ENCODE data around the gene IL10RA. TPM values are rescaled to one million over a fixed set of nuclear protein-coding genes. Genes with fewer than 3 reads are reported as not detected.
A peak's percentile ranks its signal among the peaks of the same experiment; 100 is the strongest.
"Not testable (repeated sequence)": the region's sequence is repeated elsewhere in the genome, so short reads cannot be mapped to it uniquely, and the experiment has no call there.

Gene IL10RA
- total and polyA plus RNA-seq, 2 experiments from 2014 or later: 0.10 TPM; not detected in 1

DNA sequence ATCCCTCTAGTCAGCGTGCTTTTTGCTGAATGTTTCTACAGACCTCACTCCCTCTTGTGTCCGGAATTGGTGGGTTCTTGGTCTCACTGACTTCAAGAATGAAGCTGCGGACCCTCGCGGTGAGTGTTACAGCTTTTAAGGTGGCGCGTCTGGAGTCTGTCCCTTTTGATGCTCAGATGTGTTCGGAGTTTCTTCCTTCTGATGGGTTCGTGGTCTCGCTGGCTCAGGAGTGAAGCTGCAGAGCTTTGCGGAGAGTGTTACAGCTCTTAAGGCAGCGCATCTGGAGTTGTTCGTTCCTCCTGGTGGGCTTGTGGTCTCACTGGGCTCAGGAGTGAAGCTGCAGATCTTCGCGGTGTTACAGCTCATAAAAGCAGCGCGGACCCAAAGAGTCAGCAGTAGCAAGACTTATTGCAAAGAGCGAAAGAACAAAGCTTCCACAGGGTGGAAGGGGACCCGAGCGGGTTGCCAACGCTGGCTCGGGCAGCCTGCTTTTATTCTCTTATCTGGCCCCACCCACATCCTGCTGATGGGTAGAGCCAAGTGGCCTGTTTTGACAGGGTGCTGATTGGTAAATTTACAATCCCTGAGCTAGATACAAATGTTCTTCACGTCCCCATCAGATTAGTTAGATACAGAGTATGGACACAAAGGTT, 8.5 kb upstream of the IL10RA start:
- peak overlapping the region; percentile 28; the same call in 1 of the 2 replicates for H2AFZ ChIP-seq
- not testable (repeated sequence) for H3K4me2 ChIP-seq; H3K4me1 ChIP-seq (ENCODE audit: insufficient read depth); H3K36me3 Mint-ChIP-seq (ENCODE audit: low read depth); H3K27ac Mint-ChIP-seq; H3K9me2 ChIP-seq (ENCODE audit: insufficient read depth); H3K9me3 Mint-ChIP-seq; H4K20me1 ChIP-seq (replicated peaks; ENCODE audit: insufficient read depth); H3K27me3 ChIP-seq (ENCODE audit: insufficient read depth); H3K4me1 Mint-ChIP-seq; H3K4me3 ChIP-seq; ATAC-seq; H3K36me3 ChIP-seq (ENCODE audit: insufficient read depth); H3F3A ChIP-seq (replicated peaks; ENCODE audit: low read depth); H3K27ac ChIP-seq (ENCODE audit: low read depth); H3K4me3 Mint-ChIP-seq; DNase-seq (ENCODE audit: low spot score); H3K79me2 ChIP-seq (replicated peaks; ENCODE audit: insufficient read depth)
- peaks cover 17% of the 10 kb centered on the region for H3K27me3 Mint-ChIP-seq (ENCODE audit: insufficient read depth, low read depth, poor library complexity)

DNA sequence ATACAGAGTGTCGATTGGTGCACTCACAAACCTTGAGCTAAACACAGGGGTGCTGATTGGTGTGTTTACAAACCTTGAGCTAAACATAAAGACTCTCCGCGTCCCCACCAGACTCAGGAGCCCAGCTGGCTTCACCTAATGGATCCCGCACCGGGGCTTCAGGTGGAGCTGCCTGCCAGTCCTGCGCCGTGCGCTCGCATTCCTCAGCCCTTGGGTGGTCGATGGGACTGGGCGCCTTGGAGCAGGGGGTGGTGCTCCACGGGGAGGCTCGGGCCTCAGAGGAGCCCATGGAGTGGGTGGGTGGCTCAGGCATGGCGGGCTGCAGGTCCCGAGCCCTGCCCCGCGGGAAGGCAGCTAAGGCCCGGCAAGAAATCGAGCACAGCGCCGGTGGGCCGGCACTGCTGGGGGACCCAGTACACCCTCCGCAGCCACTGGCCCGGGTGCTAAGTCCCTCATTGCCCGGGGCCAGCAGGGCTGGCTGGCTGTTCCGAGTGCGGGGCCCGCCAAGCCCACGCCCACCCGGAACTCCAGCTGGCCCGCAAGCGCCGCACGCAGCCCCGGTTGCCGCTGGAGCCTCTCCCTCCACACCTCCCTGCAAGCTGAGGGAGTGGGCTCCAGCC, 7.8 kb upstream of the IL10RA start:
- H3K36me3 ChIP-seq (ENCODE audit: insufficient read depth); H3K9me2 ChIP-seq (ENCODE audit: insufficient read depth); H3K79me2 ChIP-seq (replicated peaks; ENCODE audit: insufficient read depth); H3K4me1 Mint-ChIP-seq; H2AFZ ChIP-seq; H3K9me3 Mint-ChIP-seq; ATAC-seq; H3K4me3 Mint-ChIP-seq; DNase-seq (ENCODE audit: low spot score); H3K4me2 ChIP-seq; H3K27me3 ChIP-seq (ENCODE audit: insufficient read depth); H3F3A ChIP-seq (replicated peaks; ENCODE audit: low read depth); H3K4me3 ChIP-seq; H3K4me1 ChIP-seq (ENCODE audit: insufficient read depth); H3K27ac ChIP-seq (ENCODE audit: low read depth); H3K27ac Mint-ChIP-seq; H3K36me3 Mint-ChIP-seq (ENCODE audit: low read depth); H4K20me1 ChIP-seq (replicated peaks; ENCODE audit: insufficient read depth): not testable (repeated sequence)
- H3K27me3 Mint-ChIP-seq (ENCODE audit: insufficient read depth, low read depth, poor library complexity): peaks cover 17% of the 10 kb centered on the region

DNA sequence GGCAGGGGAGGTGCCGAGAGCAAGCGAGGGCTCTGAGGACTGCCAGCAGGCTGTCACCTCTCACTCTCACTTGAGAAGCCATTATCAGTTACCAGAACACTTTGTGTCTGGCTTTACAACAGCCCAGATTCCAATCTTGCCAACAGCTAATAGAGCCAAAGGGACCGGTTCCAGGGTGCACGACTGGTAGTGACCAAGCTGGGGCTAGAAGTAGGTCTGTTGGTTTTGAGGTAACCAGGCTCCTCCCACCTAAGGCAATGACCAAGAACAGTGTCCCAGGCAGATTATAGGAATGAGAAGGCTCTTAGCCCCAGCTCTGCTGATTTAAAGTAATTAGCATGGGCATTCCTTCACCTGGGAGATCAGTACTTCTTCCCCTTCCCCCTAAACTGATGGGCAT, 7.2 kb upstream of the IL10RA start:
- no peak; the same call in 2 of the 3 replicates for ATAC-seq
- peaks cover 17% of the 10 kb centered on the region for H3K27me3 Mint-ChIP-seq (ENCODE audit: insufficient read depth, low read depth, poor library complexity)
- DNase-seq (ENCODE audit: low spot score): no peak
- TF ChIP-seq POLR2AphosphoS5 (IDR thresholded peaks at IDR 0.05; ENCODE audit: low read depth) (no peak), STAT1 (IDR thresholded peaks at IDR 0.05; ENCODE audit: unreplicated experiment) (no peak), CREB1 (CRISPR knock-in tag; IDR thresholded peaks at IDR 0.05; ENCODE audit: low read depth) (no peak), ZNF114 (CRISPR knock-in tag; IDR thresholded peaks at IDR 0.05) (no peak), JUNB (IDR thresholded peaks at IDR 0.05; ENCODE audit: unreplicated experiment) (no peak), ZNF331 (CRISPR knock-in tag; IDR thresholded peaks at IDR 0.05; ENCODE audit: low read depth) (no peak), EZH2phosphoT487 (IDR thresholded peaks at IDR 0.05; ENCODE audit: unreplicated experiment) (no peak), EZH2 (IDR thresholded peaks at IDR 0.05; ENCODE audit: low read depth, unreplicated experiment) (no peak)
- TF ChIP-seq, protein P1, sequence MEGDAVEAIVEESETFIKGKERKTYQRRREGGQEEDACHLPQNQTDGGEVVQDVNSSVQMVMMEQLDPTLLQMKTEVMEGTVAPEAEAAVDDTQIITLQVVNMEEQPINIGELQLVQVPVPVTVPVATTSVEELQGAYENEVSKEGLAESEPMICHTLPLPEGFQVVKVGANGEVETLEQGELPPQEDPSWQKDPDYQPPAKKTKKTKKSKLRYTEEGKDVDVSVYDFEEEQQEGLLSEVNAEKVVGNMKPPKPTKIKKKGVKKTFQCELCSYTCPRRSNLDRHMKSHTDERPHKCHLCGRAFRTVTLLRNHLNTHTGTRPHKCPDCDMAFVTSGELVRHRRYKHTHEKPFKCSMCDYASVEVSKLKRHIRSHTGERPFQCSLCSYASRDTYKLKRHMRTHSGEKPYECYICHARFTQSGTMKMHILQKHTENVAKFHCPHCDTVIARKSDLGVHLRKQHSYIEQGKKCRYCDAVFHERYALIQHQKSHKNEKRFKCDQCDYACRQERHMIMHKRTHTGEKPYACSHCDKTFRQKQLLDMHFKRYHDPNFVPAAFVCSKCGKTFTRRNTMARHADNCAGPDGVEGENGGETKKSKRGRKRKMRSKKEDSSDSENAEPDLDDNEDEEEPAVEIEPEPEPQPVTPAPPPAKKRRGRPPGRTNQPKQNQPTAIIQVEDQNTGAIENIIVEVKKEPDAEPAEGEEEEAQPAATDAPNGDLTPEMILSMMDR (conservative IDR thresholded peaks at IDR 0.05; ENCODE audit: low read depth in 2 of 2): no peak

More for the DNA sequence above, 7.2 kb upstream of the IL10RA start:
- Mint-ChIP-seq H3K9me3 (peaks cover 5% of the 10 kb centered on the region; the same call in 1 of the 3 replicates), H3K4me1 (peaks cover 3% of the 10 kb centered on the region; the same call in 2 of the 3 replicates), H3K27ac (no peak overlapping the region), H3K36me3 (ENCODE audit: low read depth) (no peaks in the 10 kb centered on the region), H3K4me3 (no peak overlapping the region)
- Histone ChIP-seq H3K4me3 (no peak overlapping the region), H4K20me1 (replicated peaks; ENCODE audit: insufficient read depth) (no peaks in the 10 kb centered on the region), H3K79me2 (replicated peaks; ENCODE audit: insufficient read depth) (no peaks in the 10 kb centered on the region), H3F3A (replicated peaks; ENCODE audit: low read depth) (no peaks in the 10 kb centered on the region), H3K27me3 (ENCODE audit: insufficient read depth) (no peaks in the 10 kb centered on the region), H3K36me3 (ENCODE audit: insufficient read depth) (no peaks in the 10 kb centered on the region), H3K4me1 (ENCODE audit: insufficient read depth) (no peaks in the 10 kb centered on the region), H3K9me2 (ENCODE audit: insufficient read depth) (no peaks in the 10 kb centered on the region), H2AFZ (no peak overlapping the region), H3K27ac (ENCODE audit: low read depth) (no peak overlapping the region), H3K4me2 (no peak overlapping the region)
